ENCODE results near the gene CCSER1. TPM values are rescaled to one million over a fixed set of nuclear protein-coding genes. Genes with fewer than 3 reads are reported as not detected.

Gene CCSER1
- total and polyA plus RNA-seq, 2 of the 8 experiments (the other 6 are each of a cell fraction or from before 2014, with no cell fraction given), result 0.26 to 0.84 TPM

DNA sequence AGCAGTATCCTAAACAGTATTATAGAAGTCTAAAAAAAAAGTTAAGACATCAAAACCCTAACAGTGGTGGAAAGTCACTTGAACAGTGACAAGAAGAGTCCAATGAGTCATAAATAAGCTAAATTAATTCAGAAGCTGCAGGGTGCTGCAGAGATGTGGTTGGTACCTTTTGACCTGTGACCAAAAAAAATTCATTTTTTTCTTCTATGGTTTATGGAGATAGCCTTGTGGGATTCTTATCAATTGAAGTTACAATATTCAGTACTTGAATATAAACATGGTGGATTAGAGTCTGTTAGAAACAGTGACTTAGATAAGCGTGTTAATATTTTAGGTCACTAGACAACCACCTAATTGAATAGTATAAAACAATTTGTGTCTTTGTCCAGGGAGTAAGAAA is 35.4 kb downstream of the CCSER1 start:
- Histone ChIP-seq H3K4me1 (replicated peaks in 1 of 4; ENCODE audit: control insufficient read depth in 3 of 4, insufficient read depth in 4 of 4, low read length in 3 of 4) (no peaks in the 10 kb centered on the region), H3K79me1 (ENCODE audit: low read depth, low read length) (no peaks in the 10 kb centered on the region), H4K20me1 (replicated peaks in 1 of 2; ENCODE audit: control insufficient read depth in 1 of 2, insufficient read depth in 2 of 2, low read length in 2 of 2) (no peaks in the 10 kb centered on the region), H2AFZ (ENCODE audit: low read length) (no peak overlapping the region), H2BK15ac (ENCODE audit: low read length) (no peak overlapping the region), H3K23me2 (ENCODE audit: low read depth, low read length) (no peaks in the 10 kb centered on the region), H4K91ac (replicated peaks; ENCODE audit: insufficient read length, low read length) (no peak overlapping the region), H4K5ac (ENCODE audit: insufficient read length, low read depth, low read length) (no peak overlapping the region), H3K9me3 (ENCODE audit: insufficient read depth in 2 of 2, low read depth in 1 of 2, low read length in 1 of 2) (peaks cover 8% of the 10 kb centered on the region in 2 experiments), H3K4me3 (ENCODE audit: extremely low read depth in 1 of 4, insufficient read depth in 2 of 4, low read depth in 3 of 4, low read length in 4 of 4) (no peak overlapping the region), H3K36me3 (ENCODE audit: control insufficient read depth in 2 of 4, insufficient read depth in 4 of 4, low read length in 3 of 4) (peaks cover 0 to 3% (median 0%) of the 10 kb centered on the region in 4 experiments; a peak in 1 of 8 replicates), H4K8ac (ENCODE audit: extremely low read depth, insufficient read depth, low read length) (no peak overlapping the region), H3K4ac (replicated peaks; ENCODE audit: insufficient read length, low read depth, low read length) (no peak overlapping the region), H3K4me2 (ENCODE audit: insufficient read depth in 1 of 2, low read depth in 2 of 2, low read length in 2 of 2) (no peak overlapping the region), H2BK120ac (replicated peaks; ENCODE audit: low read depth, low read length) (no peak overlapping the region), H2BK12ac (ENCODE audit: low read depth, low read length) (no peak overlapping the region), H3K79me2 (ENCODE audit: control insufficient read depth in 1 of 2, insufficient read depth in 2 of 2, low read length in 2 of 2) (no peaks in the 10 kb centered on the region), H3K18ac (ENCODE audit: extremely low read depth, low read length) (no peak overlapping the region), H3K56ac (replicated peaks; ENCODE audit: insufficient read length, low read depth, low read length) (no peak overlapping the region), H2BK20ac (ENCODE audit: low read length) (no peak overlapping the region), H2BK5ac (ENCODE audit: low read depth, low read length) (no peak overlapping the region), H2AK5ac (ENCODE audit: low read depth, low read length) (no peak overlapping the region), H3K9ac (replicated peaks in 1 of 4; ENCODE audit: extremely low read depth in 1 of 4, low read depth in 3 of 4, low read length in 3 of 4) (no peak overlapping the region), H3K27me3 (replicated peaks in 1 of 4; ENCODE audit: control insufficient read depth in 3 of 4, extremely low read depth in 1 of 4, insufficient read depth in 3 of 4, low read length in 3 of 4) (no peaks in the 10 kb centered on the region), H3K23ac (ENCODE audit: insufficient read length) (no peak overlapping the region), H3K27ac (ENCODE audit: low read depth, low read length) (no peak overlapping the region), H3K14ac (ENCODE audit: insufficient read length) (no peak overlapping the region)
- CTCF ChIA-PET (ENCODE audit: partially characterized antibody), result interaction anchor here (1.1 to 1.3 kb wide), 2 partner anchors 10 to 34 kb away, joined by 3 to 5 read pairs; no protein-coding TSS in a partner anchor
- POLR2A ChIA-PET (ENCODE audit: partially characterized antibody), result no interaction called here
- TF ChIP-seq SRF (IDR thresholded peaks at IDR 0.05; ENCODE audit: low read depth, low read length) (no peak), KDM5A (IDR thresholded peaks at IDR 0.05; ENCODE audit: low read length) (no peak), YY1 (IDR thresholded peaks at IDR 0.05; ENCODE audit: low read depth, low read length) (no peak), NANOG (IDR thresholded peaks at IDR 0.05; ENCODE audit: insufficient read depth, low read depth, low read length, poor library complexity, severe bottlenecking) (no peak), GABPA (IDR thresholded peaks at IDR 0.05; ENCODE audit: borderline replicate concordance, insufficient read depth, low read length) (no peak), USF2 (IDR thresholded peaks at IDR 0.05; ENCODE audit: low read length) (no peak), CTBP2 (IDR thresholded peaks at IDR 0.05; ENCODE audit: borderline replicate concordance, insufficient read depth, insufficient read length, low read length) (no peak), TEAD4 (IDR thresholded peaks at IDR 0.05; ENCODE audit: low read depth, low read length) (no peak), HDAC2 (IDR thresholded peaks at IDR 0.05; ENCODE audit: borderline replicate concordance in 1 of 2, low read depth in 2 of 2, low read length in 2 of 2) (no peak), CHD2 (IDR thresholded peaks at IDR 0.05; ENCODE audit: low read length) (no peak)
- TF ChIP-seq, protein P1, sequence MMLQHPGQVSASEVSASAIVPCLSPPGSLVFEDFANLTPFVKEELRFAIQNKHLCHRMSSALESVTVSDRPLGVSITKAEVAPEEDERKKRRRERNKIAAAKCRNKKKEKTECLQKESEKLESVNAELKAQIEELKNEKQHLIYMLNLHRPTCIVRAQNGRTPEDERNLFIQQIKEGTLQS (IDR thresholded peaks at IDR 0.05; ENCODE audit: insufficient read depth, low read depth, low read length), result no peak
- DNase-seq (ENCODE audit: low read depth in 1 of 2, low spot score in 2 of 2) (no peak), FAIRE-seq (no peak)
- WGBS, 2 experiments (ENCODE audit: extremely low coverage in 1 of 2, insufficient coverage in 1 of 2, insufficient read length in 1 of 2, insufficient replicate concordance in 2 of 2, low coverage in 1 of 2, low lambda C conversion rate in 2 of 2, missing lambda C conversion rate in 1 of 2), result 89% methylated on average over 1 of the region's 1 CpG; no CpG with 5 or more reads in 1 of the 2 experiments
